Midbrain (tissue), 1 donor: ENCODE measurements around the gene CANT1.

Experiments
- DNase-seq: peaks from one replicate; lab custom pipeline; 2025; lab: John Stamatoyannopoulos, UW

Gene CANT1

GRCh38 chr17:79007504-79008381 lies 1.8 kb downstream of the CANT1 start:
- DNase-seq = no peak

DNA sequence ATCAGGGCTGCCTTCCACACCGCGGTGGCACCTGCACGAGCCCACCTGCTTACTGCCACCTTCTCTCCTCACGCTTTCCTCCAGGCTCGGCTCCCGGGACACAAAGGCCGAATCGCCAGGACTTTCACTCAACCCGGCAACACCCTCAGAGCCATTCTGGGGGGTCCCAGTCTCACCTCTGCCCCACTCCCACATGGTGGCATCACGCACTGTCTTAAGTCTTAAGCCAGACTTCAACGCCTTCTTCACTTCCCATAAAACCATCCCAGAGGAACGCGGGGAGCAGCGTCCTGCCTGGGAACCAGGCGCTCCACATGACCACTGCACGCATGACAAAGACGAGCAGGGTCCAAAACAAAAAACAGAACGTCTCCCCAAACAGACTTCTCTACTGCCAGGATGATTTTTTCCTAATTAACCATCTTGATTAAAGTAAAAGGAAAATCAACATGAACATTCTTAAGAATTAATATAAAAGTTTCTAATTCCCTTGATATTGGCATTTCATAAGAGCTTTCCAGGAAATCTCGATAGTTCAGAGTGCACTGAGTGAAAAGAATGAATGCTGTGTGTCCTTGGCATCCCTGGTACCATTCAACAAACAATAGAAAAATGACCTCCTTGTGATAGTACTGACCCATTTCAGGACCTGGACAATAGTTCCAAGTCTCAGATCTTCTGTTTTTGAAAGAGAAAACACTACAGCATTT lies 2.6 kb downstream of the CANT1 start:
- DNase-seq = no peak

- no peak for DNase-seq
Measured at GRCh38 chr17:79006046-79006445, 3.5 kb downstream of the CANT1 start.

GRCh38 chr17:79005063-79005861 lies 4.3 kb downstream of the CANT1 start:
- DNase-seq = no peak

DNA sequence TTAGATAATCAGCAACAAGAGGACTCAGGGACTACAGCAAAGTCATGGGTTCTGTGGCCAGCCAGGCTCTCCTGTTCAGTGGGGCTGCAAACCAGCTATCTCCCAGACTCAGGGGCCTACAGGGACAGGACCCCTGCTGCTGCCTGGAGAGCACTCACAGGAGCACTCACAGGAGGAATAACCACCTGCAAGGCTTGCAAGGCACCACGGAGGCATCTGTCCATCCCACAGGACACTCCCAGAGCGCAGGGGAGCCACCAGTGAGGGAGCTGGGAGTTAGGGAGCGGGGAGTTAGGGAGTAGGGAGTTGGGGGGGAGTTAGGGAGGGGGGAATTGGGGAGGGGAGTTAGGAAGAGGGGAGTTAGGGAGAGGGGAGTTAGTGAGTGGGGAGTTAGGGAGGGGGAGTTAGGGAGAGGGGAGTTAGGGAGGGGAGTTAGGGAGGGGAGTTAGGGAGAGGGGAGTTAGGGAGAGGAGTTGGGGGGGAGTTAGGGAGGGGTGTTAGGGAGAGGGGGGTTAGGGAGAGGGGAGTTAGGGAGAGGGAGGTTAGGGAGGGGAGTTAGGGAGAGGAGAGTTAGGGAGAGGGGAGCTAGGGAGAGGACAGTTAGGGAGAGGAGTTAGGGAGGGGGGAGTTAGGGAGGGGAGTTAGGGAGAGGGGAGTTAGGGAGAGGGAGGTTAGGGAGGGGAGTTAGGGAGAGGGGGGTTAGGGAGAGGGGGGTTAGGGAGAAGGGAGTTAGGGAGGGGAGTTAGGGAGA lies 5.7 kb downstream of the CANT1 start:
- no peak for DNase-seq

- no peak for DNase-seq
Measured at GRCh38 chr17:79002796-79003593, 6.6 kb downstream of the CANT1 start.

DNA sequence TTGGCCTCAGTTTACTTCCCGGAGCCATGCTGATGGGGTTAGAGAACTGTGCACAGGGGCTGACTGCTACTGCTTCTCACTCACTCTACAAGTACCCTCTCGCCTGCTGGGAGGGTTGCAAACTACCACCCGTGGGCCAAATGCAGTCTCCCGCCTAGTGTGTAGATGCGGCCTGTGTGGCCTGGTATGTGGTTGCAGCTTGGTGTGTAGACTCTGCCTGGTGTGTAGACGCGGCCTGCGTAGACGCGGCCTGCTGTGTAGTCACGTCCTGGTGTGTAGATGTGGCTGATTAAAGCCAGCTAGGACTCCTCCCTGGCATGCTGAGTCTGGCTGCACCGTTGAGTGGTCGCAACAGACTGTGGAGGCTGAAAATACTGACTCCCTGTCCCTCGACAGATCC lies 7.3 kb downstream of the CANT1 start:
- DNase-seq = no peak

GRCh38 chr17:79001190-79002020 lies 8.2 kb downstream of the CANT1 start:
- no peak for DNase-seq

GRCh38 chr17:79000396-79001189 lies 9.0 kb downstream of the CANT1 start:
- no peak for DNase-seq

GRCh38 chr17:78999947-79000395 lies 9.6 kb downstream of the CANT1 start:
- no peak for DNase-seq

DNA sequence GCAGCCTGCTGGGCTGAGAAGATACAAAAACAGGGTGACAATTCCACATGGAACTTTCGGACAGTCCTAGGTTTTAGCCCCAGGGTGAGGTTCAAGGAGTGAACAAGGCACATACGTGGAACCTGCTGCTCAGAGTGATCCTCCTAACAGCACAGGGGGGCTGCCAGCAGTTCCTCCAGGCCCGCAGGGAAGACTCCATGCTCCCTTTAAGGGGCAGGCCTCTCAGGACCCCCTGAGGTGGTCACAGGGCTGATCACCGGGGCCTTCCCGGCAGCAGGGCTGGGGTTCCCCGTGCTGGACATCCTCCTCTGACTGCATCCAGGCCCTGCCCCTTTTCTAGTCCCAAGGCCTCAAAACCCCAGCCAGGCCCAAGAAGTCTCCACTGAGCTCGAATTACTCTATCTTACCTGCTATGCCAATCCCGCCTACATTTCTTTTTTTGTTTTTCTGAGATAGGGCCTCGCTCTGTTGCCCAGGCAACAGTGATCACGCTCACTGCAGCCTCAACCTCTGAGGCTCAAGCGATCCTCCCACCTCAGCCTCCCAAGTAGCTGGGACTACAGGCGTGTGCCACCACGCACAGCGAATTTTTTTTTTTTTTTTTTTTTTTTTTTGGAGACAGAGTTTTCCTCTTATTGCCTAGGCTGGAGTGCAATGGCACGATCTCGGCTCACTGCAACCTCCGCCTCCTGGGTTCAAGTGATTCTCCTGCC lies 10.4 kb downstream of the CANT1 start:
- DNase-seq = no peak

DNA sequence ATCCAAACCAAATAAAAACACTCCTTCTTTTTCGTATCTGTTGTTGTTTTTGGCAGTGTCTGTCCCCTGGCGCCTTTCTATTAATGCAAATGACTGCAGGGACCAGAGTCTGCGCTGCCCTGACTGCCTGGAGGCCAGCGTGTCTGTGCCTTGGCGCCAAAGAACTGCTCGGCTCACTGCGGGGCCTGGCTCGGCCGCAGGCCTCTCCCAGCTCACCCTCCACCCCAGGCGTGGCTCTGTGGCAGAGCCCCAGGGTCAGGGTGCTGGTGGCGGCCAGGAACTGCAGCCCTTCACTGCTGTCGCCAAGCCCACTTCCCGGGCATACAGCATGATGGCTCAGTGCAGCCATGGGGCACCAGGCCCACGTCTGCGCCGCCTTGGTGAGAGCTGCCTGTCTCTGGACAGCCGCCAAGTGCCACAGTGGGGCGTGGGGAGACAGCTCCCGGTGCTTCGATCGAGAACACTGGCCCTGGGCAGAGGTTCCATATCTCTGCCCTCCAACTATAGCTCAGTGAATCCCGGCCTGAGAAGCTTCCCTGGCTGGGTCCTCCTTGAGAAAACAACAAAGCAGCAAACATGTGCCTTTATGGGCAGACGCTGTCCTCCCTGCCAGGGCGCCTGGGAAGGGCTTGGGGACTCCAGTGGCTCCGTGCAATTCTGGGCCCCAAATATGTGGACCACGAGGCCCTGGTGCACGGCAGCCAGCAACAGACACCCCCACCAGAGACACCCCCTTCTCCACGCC lies 11.1 kb downstream of the CANT1 start:
- no peak for DNase-seq

- no peak for DNase-seq
Measured at GRCh38 chr17:78997881-78998280, 11.7 kb downstream of the CANT1 start.

- no peak for DNase-seq
Measured at GRCh38 chr17:78997231-78997741, 12.3 kb downstream of the CANT1 start.

DNA sequence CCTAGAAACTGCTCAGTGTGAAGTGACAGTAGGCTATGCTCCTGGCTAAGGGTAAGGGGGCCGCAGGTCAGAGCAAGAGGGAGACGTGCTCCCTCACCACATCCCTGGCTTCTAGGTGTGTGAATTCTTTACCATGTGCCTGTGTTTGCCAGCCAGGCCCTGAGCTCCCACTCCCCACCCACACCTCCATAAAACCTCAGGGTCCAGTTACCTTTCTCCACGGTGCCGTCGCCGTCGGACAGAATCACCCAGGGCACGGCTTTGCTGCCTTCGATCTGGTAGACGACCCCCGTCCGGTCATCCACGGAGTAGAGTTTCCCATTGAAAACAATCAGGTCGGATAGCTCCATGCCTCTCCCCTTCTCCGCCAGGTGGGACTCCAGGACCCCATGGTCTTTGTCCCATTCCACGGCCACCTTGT lies 12.8 kb downstream of the CANT1 start:
- no peak for DNase-seq

GRCh38 chr17:78995761-78996451 lies 13.7 kb downstream of the CANT1 start:
- DNase-seq = no peak
